Kidney (tissue), 14 donors: ENCODE results near the gene KIRREL2. TPM values are rescaled to one million over a fixed set of nuclear protein-coding genes. Genes with fewer than 3 reads are reported as not detected.

ENCODE experiments used
- DNase-seq, 5 donors: peaks; one replicate each; pipeline ENCODE4 v3.0.0-alpha.2; 2013 to 2020
- FAIRE-seq: peaks from 2 replicates; lab custom pipeline; 2012; peaks lifted over from hg19 to GRCh38; lab: Jason Lieb, UNC
- H3K27ac ChIP-seq, 2 donors: one replicate each; pipeline ENCODE4 v1.7.0; 2013; ENCODE audit warnings: low read depth in 2 of 2, low read length in 2 of 2, inconsistent platforms in 1 of 2
- H3K27me3 ChIP-seq: one replicate; pipeline ENCODE4 v1.7.1; 2013; ENCODE audit warnings: low read length, inconsistent platforms; ENCODE audit not compliant: control insufficient read depth, insufficient read depth
- H3K36me3 ChIP-seq, 3 donors: one replicate each; pipeline versions ENCODE4 v1.7.0 to v1.7.1; 2013; ENCODE audit warnings: low read length in 3 of 3, control low read depth in 1 of 3, inconsistent platforms in 1 of 3; ENCODE audit not compliant: insufficient read depth in 3 of 3, control insufficient read depth in 2 of 3
- H3K4me1 ChIP-seq, 3 donors: one replicate each; pipeline versions ENCODE4 v1.7.0 to v1.7.1; 2013; ENCODE audit warnings: low read length in 3 of 3, inconsistent platforms in 1 of 3, low read depth in 1 of 3; ENCODE audit not compliant: control insufficient read depth in 2 of 3, insufficient read depth in 2 of 3
- H3K4me3 ChIP-seq, 3 donors: one replicate each; pipeline versions ENCODE4 v1.7.0 to v1.8.1; 2013; ENCODE audit warnings: low read length in 3 of 3, control low read depth in 1 of 3, inconsistent platforms in 1 of 3
- H3K9ac ChIP-seq, 3 donors: one replicate each; pipeline versions ENCODE4 v1.7.0 to v1.7.1; 2013; ENCODE audit warnings: low read length in 3 of 3, control low read depth in 1 of 3, inconsistent platforms in 1 of 3
- H3K9me3 ChIP-seq, 3 donors: one replicate each; pipeline versions ENCODE4 v1.7.0 to v1.7.1; 2013; ENCODE audit warnings: low read length in 3 of 3, control low read depth in 1 of 3, inconsistent platforms in 1 of 3; ENCODE audit not compliant: control insufficient read depth in 2 of 3, insufficient read depth in 1 of 3
- CTCF ChIP-seq: IDR thresholded peaks from 3 replicates; pipeline ENCODE4 v1.5.1; 2012; ENCODE audit warnings: mild to moderate bottlenecking, moderate library complexity, borderline replicate concordance; ENCODE audit not compliant: insufficient read depth; ENCODE audit errors: extremely low read depth
- intact Hi-C: fragments of 100-400 bp; cut with DNase I; formaldehyde crosslinking; loops from one replicate; pipeline ENCODE4 v1.11.1; 2022
- polyA plus RNA-seq: library from polyadenylated mRNA; stranded (reverse); fragments of 350-450 nt; fragmentation: Illumina TruSeq; extraction: RNeasy Lipid Tissue Mini Kit (QIAGEN cat#74804); gene quantifications from one replicate; pipeline ENCODE4 v1.2.3, GENCODE V29; 2014; ENCODE audit warnings: low read depth, low replicate concordance; ENCODE audit not compliant: insufficient read depth
- total RNA-seq: library from RNA; stranded (reverse); fragmentation: NEBNext Ultra II Directional; extraction: Animal tissue kit (Norgen Biotek cat#: 25700); gene quantifications from one replicate; pipeline ENCODE4 v1.2.1, GENCODE V29; 2021
- donor health status: control.
- donor health status: control.
- donor health status: control.
- donor health status: control.
- donor health status: control.
- donor health status: DM: yes; HTN: yes; CAD: no.
- donor health status: Normal renal cell carcinoma (clear cell type).

Gene KIRREL2
- total and polyA plus RNA-seq, 2 donors from 2014 or later: 0.82 TPM; not detected in 1

GRCh38 chr19:35911173-35911572 lies 54.5 kb downstream of the KIRREL2 start:
- intact Hi-C loops: no loop called here

GRCh38 chr19:35911790-35912189 lies 55.1 kb downstream of the KIRREL2 start:
- Histone ChIP-seq H3K4me3 (no peak overlapping the region), H3K27me3 (no peaks in the 10 kb centered on the region), H3K27ac (no peak overlapping the region), H3K9ac (no peak overlapping the region), H3K36me3 (no peaks in the 10 kb centered on the region), H3K9me3 (no peaks in the 10 kb centered on the region), H3K4me1 (no peaks in the 10 kb centered on the region)
- intact Hi-C loops: no loop called here
- TF ChIP-seq CTCF: no peak
- DNase-seq (peak in 1 of 5 donors; percentile 93), FAIRE-seq (no peak)

More at GRCh38 chr19:35911173-35911572, 54.5 kb downstream of the KIRREL2 start:
- no peak overlapping the region for H3K27ac ChIP-seq
- TF ChIP-seq CTCF: no peak
- H3K9me3 ChIP-seq: no peaks in the 10 kb centered on the region
- no peak overlapping the region for H3K9ac ChIP-seq
- no peak overlapping the region for H3K4me3 ChIP-seq
- FAIRE-seq: no peak
- H3K27me3 ChIP-seq: no peaks in the 10 kb centered on the region
- DNase-seq: peak in 1 of 5 donors; percentile 20
- H3K4me1 ChIP-seq: no peaks in the 10 kb centered on the region
- H3K36me3 ChIP-seq: no peaks in the 10 kb centered on the region

GRCh38 chr19:35913589-35913988 lies 56.9 kb downstream of the KIRREL2 start:
- H3K27me3 ChIP-seq: no peaks in the 10 kb centered on the region
- no peaks in the 10 kb centered on the region for H3K4me1 ChIP-seq
- no peak overlapping the region for H3K9ac ChIP-seq
- H3K36me3 ChIP-seq: no peaks in the 10 kb centered on the region
- no peaks in the 10 kb centered on the region for H3K9me3 ChIP-seq
- DNase-seq (no peak), FAIRE-seq (no peak)
- H3K27ac ChIP-seq: no peak overlapping the region
- no peak overlapping the region for H3K4me3 ChIP-seq
- intact Hi-C loops: no loop called here
- TF ChIP-seq CTCF: no peak

GRCh38 chr19:35915443-35915842 lies 58.7 kb downstream of the KIRREL2 start:
- intact Hi-C loops: no loop called here
- Histone ChIP-seq H3K9ac (no peak overlapping the region), H3K27me3 (no peaks in the 10 kb centered on the region), H3K36me3 (no peaks in the 10 kb centered on the region), H3K9me3 (no peaks in the 10 kb centered on the region), H3K4me3 (no peak overlapping the region), H3K27ac (no peak overlapping the region), H3K4me1 (no peaks in the 10 kb centered on the region)
- DNase-seq (no peak), FAIRE-seq (no peak)
- no peak for TF ChIP-seq CTCF
